ENCODE data around the gene CPT1A.

The CPT1A gene

DNA sequence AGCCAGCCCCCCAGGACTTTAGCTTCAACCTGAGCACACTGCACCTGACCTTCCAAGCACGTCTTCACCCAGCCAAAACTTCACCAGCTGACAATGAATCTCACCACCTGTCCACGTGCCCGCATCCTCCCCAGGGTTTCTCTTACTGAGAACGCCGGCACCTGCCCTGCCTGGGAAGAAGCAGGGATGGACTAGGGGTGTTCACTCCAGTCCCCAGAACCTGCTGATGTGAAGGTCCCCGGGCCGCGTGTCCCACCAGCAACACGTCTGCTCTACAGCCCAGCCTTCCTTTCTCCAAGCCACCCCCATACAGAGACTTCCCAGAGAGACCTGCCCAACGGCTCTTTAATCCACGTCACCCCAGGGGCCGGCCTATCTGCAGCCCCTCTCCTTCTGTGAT lies 12.8 kb downstream of the CPT1A start:
- DNase-seq = no peak

GRCh38 chr11:68828155-68828931 lies 13.4 kb downstream of the CPT1A start:
- DNase-seq = no peak

DNA sequence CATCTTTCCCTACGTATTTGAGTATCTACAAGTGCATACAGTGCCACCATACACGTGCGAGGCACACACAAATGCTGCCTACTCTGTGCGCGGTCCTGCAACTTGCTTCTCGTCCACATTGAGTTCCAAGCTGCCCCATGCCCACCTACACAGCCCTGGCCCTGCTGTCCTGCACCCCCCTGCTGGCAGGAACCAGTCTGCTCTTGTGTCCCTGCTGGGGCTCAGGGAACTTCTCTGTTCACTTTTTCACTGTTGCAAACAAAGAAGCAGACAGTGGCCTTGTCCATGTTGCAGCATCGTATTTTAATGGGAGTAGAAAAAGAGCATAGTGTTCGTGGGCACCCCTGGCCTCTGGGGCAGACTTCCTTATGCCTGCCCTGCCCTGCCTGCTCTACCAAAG lies 14.0 kb downstream of the CPT1A start:
- DNase-seq = no peak

- DNase-seq = no peak
Observed at GRCh38 chr11:68826726-68827125, 15.0 kb downstream of the CPT1A start.

- no peak for DNase-seq
Observed at GRCh38 chr11:68825571-68825970, 16.1 kb downstream of the CPT1A start.

DNA sequence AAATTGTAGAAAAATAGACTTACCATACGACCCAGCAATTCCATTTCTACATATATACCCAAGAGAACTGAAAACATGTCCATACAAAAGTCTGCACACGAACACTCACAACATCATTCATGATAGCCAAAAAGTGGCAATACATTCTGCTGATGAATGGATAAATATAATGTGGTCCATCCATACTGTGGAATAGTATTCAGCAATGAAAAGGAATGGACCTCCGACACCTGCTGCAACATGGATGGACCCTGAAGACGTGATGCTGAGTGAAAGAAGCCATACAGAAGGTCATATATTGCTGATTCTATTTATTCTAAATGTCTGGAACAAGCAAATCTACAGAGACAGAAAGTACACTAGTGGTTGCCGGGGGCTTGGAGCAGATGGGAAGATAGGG lies 19.2 kb downstream of the CPT1A start:
- no peak for DNase-seq

DNA sequence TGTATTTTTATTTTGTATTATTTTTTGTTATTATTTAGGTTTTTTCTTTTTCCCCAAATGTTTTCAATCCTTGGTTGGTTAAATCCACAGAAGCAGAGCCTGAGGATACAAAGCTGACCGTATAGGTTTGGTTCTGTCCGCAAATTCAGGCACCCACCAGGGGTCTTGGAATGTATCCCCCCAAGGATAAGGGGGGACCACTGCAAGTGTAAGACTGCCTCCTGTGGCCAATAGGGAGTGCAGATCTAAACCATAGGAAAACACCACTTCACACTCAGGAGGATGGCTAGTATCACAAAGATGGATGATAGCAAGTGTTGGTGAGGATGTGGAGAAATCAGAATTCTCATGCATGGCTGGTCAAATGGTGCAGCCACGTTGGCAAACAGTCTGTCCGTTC lies 20.0 kb downstream of the CPT1A start:
- no peak for DNase-seq

GRCh38 chr11:68819362-68819761 lies 22.4 kb downstream of the CPT1A start:
- no peak for DNase-seq

DNA sequence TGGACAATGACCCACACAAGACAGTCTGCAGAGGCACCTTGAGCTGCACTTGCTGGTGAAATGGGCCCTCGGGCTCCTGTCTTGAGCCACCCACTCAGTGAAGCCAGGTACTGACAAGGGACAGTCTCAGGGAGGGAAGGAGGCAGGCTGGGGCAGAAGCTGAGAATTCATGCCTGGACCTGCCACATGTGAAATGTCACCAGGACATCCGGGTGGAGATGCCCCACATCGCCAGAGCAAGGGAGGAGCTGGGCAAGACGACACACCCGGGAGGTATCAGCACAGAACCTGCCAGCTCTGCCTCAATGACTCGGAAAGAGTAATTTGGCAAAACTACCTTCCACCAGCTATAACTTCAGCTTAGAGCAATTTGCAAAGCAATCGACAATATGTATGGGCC lies 23.5 kb downstream of the CPT1A start:
- no peak for DNase-seq

DNA sequence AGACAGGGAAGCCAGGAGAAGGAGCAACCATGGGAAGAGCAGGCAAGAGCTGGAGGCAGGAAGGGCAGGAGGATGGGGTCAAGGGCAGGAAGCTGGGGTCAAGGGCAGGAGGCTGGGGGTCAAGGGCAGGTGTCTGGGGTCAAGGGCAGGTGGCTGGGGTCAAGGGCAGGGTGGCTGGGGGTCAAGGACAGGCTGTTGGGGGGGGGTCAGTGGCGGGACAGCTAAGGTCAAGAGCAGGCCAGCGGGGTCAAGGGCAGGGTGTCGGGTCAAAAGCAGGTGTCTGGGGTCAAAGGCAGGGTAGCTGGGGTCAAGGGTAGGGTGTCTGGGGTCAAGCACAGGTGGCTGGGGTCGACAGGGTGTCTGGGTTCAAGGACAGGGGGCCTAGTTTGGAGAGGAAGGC lies 24.2 kb downstream of the CPT1A start:
- DNase-seq = no peak

- DNase-seq = no peak
Observed at GRCh38 chr11:68816917-68817419, 24.7 kb downstream of the CPT1A start.

GRCh38 chr11:68816251-68816776 lies 25.4 kb downstream of the CPT1A start:
- no peak for DNase-seq

- no peak for DNase-seq
Observed at GRCh38 chr11:68813773-68814172, 27.9 kb downstream of the CPT1A start.

- no peak for DNase-seq
Observed at GRCh38 chr11:68812526-68812925, 29.2 kb downstream of the CPT1A start.

DNA sequence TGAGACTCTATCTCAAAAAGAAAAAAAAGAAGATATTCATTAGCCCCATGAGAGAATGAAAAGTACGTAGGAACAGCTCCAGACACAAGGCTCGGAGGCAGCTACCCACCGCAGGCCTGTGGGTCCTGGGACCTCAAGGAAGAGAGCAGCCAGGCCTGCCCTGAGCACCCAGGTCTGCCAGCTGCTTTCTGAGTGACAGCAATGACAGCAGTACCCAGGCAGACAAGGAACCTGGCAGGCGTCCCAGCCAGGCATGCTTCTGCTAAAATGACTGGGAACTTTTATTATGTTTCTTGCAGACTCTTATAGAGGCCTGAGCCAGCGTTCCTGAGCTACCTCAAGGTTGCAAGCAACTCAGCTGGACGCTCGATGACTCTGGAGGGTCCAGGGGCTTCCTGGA lies 31.6 kb downstream of the CPT1A start:
- no peak for DNase-seq

GRCh38 chr11:68809506-68809905 lies 32.2 kb downstream of the CPT1A start:
- DNase-seq = no peak

DNA sequence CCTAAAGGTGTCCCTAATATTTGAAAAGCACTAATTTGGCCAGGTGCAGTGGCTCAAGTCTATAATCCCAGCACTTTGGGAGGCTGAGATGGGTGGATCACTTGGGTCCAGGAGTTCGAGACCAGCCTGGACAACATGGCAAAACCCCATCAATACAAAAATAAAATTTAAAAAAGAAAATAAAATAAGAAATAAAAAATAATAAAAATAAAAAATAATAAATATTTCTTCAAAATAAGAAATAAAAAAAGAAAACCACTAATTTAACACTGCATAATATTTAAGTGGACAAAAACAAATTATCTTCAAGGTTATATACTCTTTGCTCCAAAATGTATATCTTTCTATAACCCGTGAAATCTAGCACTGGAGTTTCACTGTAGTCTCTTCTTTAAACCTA lies 32.9 kb downstream of the CPT1A start:
- no peak for DNase-seq

- DNase-seq = no peak
Observed at GRCh38 chr11:68806931-68807844, 34.5 kb downstream of the CPT1A start.

DNA sequence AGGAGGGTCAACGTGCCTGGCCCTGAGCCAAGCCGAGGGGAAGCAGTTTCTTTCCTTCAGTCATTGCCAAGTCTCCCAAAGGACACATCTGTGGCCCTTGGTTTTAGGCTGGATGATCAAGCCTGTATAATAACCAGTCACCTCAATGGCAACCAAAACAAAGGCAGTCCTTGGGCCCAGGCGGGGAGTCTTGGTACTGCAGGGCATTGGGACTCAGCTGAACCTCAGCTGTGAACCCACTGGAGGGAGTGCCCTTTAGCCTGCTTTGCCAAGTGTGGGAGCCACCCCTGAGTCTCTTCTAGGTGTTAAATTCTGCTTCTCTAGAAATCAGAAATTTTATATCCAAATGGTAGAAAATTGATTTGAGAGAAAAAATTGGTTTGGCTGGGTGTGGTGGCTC lies 36.9 kb downstream of the CPT1A start:
- DNase-seq = no peak

DNA sequence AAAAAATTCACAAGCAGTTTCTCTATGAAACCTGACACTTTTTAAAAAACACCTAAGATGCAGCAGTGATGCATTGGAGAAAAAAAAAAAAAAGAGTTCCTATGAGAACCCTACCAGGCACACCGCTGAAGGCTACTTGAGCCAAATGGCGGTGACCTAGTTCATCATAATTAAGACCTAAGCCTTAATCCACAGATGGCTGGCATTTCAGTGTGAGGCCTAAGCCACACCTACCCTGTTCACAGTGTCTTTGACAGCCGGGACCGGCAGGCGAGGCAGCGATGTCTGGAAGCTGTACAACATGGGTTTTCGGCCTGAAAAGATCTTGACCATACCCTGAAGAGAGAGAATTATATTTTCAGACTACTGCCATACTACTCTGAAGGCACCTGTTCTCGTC lies 38.0 kb downstream of the CPT1A start:
- peak; percentile 81 to 87 for DNase-seq

DNA sequence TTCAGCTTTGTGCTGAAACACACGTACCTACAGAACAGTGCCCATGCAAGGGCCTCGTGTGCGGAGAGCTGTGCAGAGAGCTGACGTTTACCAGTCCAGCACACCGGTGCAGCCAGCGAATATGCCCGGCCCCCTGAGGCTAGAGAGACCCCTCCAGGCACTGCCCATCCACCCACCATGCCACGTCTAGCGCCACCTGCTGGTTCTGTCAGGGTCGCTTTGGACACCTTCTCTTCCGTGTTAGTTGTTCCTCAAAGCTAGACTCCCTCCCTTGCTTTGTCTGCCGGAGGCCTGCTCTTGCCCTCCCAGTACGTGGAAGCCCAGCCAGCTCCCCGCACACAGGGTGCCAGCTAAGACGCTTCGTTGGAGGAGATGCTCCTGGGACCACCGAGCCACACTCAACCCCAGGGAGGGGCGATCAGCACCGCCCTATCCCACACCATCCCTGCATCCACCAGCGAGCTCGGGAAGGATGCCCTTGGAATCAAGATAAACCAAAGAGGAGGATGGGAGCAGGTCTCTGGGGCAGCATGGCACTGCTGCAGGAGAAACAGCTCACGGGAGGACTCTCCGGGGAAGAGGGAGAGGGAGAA lies 43.4 kb downstream of the CPT1A start:
- DNase-seq = peak; percentile 7 to 17

DNA sequence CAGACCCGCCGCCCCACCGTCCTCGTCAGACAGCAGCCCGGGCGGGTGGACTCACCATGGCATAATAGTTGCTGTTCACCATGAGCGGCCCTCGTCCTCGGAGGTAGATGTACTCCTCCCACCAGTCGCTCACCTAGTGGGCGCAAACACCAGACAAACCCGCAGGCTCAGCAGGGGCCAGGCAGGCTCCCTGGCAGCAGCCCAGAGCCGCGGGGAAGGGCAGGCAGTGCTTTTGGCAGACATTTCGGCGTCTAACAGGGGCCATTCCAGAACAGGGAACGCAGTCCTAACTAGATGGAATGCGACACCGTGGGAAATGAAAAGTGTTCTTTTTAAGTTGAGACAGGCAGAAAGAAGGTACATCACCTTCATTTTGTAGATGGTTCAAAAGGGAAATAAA lies 44.9 kb downstream of the CPT1A start:
- DNase-seq = no peak

DNA sequence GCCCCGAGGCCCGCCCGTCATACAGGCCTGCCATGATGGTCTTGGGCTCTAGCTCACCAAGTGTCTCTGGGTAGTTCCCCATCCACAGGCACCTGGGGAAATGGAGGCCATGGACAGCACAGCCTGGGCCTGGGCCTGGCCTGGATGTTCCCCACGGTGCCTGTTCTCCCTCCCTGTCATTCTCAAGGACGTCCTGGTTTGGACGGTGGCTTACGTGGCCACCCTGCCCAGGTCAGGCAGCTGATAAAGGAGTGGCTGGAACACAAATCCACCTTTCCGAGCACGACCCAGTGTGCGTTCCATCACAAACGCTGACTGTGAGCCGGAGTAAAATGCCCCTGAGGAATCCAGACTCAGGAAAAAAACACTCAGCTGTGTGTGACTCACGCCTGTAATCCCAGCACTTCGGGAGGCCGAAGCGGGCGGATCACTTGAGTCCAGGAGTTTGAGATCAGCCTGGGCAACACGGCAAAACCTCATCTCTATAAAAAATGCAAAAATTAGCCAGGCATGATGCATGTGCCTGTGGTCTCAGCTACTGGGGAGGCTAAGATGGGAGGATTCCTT lies 49.2 kb downstream of the CPT1A start:
- no peak for DNase-seq

Measured in NCI-H524 (cell line).